Skeletal muscle satellite cell (primary cell): ENCODE results near the gene GPX3.

ENCODE experiments used
- H3K27me3 ChIP-seq: 2 replicates; pipeline ENCODE4 v1.7.0; 2013; ENCODE audit warnings: low read length; ENCODE audit not compliant: control insufficient read depth, insufficient read depth
- H3K36me3 ChIP-seq: 2 replicates; pipeline ENCODE4 v1.7.0; 2013; ENCODE audit warnings: mild to moderate bottlenecking, control low read depth, low read length; ENCODE audit not compliant: insufficient read depth
- H3K4me1 ChIP-seq: 2 replicates; pipeline ENCODE4 v1.7.0; 2013; ENCODE audit warnings: low read length; ENCODE audit not compliant: control insufficient read depth, insufficient read depth
- H3K4me2 ChIP-seq: 2 replicates; pipeline ENCODE4 v1.7.0; 2013; ENCODE audit warnings: mild to moderate bottlenecking, low read length
- H3K4me3 ChIP-seq: 2 replicates; pipeline ENCODE4 v1.7.0; 2013; ENCODE audit warnings: low read length
- H3K9ac ChIP-seq: 2 replicates; pipeline ENCODE4 v1.7.0; 2013; ENCODE audit warnings: mild to moderate bottlenecking, low read depth, low read length, moderate library complexity
- H3K9me3 ChIP-seq: replicated peaks from 2 replicates; pipeline ENCODE4 v1.7.0; 2013; ENCODE audit warnings: mild to moderate bottlenecking, control low read depth, low read length

Gene GPX3

DNA sequence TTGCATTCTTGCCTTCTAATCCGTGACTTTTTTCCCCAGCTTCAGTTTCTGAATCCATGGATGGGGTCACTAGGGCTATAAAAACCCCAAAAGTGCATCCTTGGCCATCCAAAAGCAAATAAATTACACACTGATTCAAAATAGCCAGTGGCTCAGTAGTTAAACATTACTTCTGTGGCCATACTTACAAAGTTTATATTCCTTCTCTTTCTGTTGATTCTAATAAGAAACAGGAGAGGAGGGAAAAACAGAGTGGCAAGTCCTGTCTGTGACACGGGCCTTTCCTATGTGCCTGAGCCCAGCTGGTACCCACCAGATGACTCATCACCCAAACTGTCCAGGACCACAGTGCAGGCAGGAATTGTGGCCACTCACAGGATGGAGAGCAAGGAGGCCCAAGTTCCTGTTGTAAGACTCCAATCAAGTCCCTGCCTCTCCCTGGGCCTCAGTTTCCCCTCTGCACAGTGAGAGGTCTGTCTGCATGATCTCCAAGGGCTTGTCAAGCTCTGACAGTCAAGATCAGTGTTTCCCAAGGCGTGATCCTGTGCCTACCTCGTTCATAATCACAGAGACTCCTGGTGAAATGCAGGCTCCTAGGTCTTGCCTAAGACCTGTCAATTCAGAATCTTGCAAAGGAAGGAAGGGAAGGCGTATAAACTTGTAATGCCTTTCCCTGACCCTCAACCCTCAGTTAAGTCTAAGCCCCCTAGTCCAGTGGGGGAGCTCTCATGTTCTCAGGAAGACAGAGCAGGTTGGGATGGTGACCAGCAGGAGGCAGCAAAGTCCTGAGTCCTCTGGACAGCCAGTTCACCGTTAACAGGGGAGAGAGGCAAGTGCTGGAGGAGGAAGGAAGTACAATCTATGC lies 30.9 kb downstream of the GPX3 start:
- Histone ChIP-seq H3K4me1 (peaks cover 9% of the 10 kb centered on the region), H3K4me2 (no peak overlapping the region), H3K9me3 (no peaks in the 10 kb centered on the region), H3K4me3 (no peak overlapping the region), H3K36me3 (peaks cover 72% of the 10 kb centered on the region), H3K9ac (no peak overlapping the region), H3K27me3 (no peaks in the 10 kb centered on the region)

DNA sequence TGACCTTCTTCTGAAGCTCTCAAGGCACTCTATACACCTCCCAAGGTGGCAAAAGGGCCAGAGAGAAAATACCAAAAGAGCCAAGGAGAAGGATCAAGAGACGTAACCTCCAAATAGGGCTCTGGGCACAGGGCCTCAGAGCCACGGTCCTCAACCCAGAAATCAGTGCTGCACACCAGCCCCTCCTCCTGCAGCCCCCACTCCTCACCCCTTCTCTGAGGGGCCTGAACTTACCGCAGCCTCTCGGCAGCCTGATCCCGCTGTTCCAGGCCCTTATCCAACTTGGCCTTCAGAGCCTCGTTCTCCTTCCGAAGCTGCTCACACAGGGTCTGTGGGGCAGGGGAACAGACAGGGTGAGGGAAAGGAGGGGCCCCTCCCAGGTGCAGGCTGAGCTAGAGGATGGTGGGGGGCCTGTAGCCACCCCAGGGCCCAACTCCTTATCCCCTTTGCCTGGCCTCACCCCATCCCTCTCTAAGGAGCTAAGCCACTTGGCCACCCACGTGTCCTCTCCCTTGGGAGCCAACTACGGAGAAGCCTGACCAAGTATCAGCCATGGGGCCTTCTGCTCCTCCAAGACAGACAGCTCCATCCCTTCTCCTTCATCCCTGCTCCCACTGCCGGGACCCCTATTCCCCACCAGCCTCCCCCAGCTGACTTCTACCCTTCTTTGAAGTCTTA lies 31.7 kb downstream of the GPX3 start:
- no peak overlapping the region for H3K4me3 ChIP-seq
- peaks cover 9% of the 10 kb centered on the region for H3K4me1 ChIP-seq
- H3K27me3 ChIP-seq: no peaks in the 10 kb centered on the region
- no peaks in the 10 kb centered on the region for H3K9me3 ChIP-seq
- H3K9ac ChIP-seq: no peak overlapping the region
- peaks cover 79% of the 10 kb centered on the region for H3K36me3 ChIP-seq
- no peak overlapping the region for H3K4me2 ChIP-seq

DNA sequence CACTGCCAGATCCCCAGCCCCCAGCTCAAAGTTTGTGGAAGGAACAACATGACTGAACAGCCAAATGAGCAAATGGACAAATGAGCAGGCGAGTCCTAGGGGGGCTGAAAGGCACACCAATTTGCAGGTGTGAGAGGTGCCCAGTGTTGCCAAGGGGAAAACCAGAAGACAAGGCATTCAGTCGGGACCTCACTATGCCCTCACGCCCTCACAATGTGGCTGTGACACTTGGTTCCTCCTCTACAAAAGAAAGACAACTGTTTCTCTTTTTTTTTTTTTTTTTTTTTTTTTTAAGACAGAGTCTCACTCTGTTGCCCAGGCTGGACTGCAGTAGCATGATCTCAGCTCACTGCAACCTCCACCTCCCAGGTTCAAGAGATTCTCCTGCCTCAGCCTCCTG lies 32.4 kb downstream of the GPX3 start:
- Histone ChIP-seq H3K36me3 (peaks cover 77% of the 10 kb centered on the region), H3K4me2 (no peak overlapping the region), H3K9ac (no peak overlapping the region), H3K27me3 (no peaks in the 10 kb centered on the region), H3K4me3 (no peak overlapping the region), H3K9me3 (no peaks in the 10 kb centered on the region), H3K4me1 (peaks cover 9% of the 10 kb centered on the region)

DNA sequence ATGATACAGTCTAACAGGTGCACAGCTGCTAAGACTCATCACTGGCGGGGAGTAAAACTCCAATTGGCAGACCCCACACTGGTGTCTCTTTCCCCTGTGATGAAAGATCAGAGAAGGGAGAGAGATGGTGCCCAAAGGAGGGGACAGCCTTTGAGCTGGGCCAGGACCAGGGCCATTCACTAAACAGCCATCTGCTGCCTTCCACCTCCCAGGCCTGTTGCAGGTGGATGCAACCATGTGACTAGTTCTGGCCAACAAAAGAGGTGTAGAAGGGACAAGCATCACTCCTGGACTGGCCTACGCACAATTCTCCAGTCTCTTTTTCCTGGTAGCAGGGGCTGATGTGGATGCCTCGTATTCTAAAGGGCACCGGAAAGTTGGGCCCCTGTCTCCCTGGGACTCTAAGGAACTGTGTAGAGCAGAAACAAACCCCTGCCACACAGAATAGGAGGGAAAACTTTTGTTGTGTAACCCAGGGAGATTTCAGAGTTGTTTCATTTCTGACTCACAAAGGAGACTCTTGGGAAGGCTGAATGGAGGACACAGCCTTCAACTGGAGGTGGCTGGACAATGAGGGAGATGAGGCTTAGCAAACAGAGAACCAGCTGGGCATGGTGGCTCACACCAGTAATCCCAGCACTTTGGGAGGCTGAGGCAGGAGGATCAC lies 33.5 kb downstream of the GPX3 start:
- H3K27me3 ChIP-seq: no peaks in the 10 kb centered on the region
- H3K4me1 ChIP-seq: peaks cover 9% of the 10 kb centered on the region
- no peak overlapping the region for H3K4me3 ChIP-seq
- no peak overlapping the region for H3K9ac ChIP-seq
- no peaks in the 10 kb centered on the region for H3K9me3 ChIP-seq
- H3K4me2 ChIP-seq: no peak overlapping the region
- H3K36me3 ChIP-seq: peaks cover 77% of the 10 kb centered on the region

DNA sequence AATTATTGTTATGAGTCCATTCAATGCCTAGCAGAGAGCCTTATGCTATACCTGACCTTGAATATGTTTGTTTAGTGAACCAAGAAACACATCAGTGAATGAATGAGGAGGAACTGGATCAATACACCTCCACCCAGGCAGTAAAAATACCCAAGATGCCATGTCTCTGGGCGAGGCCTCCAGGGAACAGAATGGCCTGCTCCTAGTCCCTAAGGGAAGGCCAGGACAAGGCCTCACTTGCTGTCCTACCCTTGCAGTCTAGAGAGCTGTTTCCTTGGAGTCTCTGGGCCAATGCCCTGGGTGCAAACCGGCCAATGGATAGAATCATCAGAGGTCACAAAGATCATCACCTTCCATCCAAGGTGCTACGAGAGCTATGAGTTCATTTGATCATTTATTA lies 34.3 kb downstream of the GPX3 start:
- Histone ChIP-seq H3K4me3 (no peak overlapping the region), H3K36me3 (peaks cover 75% of the 10 kb centered on the region), H3K27me3 (no peaks in the 10 kb centered on the region), H3K4me2 (no peak overlapping the region), H3K4me1 (peaks cover 11% of the 10 kb centered on the region), H3K9me3 (no peaks in the 10 kb centered on the region), H3K9ac (no peak overlapping the region)

DNA sequence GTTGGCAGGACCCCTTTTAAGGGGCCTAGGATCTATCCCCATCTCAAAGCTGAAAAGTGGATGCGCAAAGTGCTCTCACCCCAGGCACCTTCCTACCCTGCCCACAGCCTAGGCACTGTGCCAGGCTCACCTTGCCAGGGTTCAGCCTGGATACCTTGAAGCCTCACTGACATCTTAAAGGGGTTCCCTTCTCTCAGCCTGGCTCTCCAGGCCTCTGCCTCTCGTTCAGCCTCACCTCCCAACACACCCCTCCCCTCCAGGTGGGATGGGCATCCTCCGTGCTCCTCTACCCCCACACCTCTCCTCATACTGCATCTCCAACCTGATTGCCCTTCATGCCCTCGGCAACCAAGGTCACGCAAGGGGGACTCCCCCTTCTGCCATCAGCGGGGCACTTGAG lies 34.9 kb downstream of the GPX3 start:
- H3K9ac ChIP-seq: no peak overlapping the region
- no peak overlapping the region for H3K4me3 ChIP-seq
- H3K4me2 ChIP-seq: no peak overlapping the region
- H3K4me1 ChIP-seq: peaks cover 17% of the 10 kb centered on the region
- H3K9me3 ChIP-seq: no peaks in the 10 kb centered on the region
- H3K27me3 ChIP-seq: no peaks in the 10 kb centered on the region
- H3K36me3 ChIP-seq: peaks cover 75% of the 10 kb centered on the region

DNA sequence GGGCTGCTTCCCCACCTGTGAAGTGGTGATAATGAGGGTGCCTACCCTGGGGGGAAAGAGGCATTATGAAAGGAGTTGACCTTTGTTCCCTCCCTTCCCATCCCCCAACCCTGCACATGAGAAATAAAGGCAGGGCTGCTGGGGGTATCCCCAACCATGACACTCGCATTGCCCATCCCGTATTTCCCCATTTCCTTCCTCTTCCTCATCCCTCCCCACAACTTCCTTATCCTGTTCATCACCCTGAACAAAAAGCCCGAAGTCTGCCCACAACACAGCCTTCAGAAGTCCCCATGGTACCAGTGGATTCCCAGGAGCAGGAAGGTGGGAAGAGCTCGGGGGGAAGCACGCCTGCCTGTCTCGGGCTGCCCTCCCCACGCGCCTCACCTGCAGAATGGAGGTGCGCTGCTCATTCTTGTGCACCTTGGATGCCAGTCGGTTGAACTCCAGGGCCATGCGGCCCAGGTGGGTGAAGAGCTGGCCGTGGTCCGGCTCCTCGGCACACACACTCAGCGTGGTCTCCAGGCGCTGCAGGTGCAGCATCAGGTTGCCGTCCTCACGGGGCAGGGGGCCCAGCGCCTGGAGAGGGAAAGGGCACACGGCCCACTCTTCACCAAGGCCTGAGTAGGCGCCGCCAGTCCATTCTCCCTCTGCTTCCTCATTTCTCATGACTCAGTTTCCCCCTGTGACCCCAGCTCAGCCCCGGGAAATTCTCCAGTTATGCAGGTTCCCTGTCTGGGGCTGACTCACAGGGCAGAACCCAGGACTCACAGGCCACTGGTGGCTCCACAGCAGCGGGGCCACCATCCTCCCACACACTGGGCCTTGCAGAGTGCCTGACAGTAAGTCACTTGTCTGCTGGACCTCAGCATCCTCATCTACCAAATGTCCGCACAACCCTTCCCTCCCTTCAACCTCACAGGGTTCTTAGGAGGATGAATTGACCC lies 36.3 kb downstream of the GPX3 start:
- no peak overlapping the region for H3K4me2 ChIP-seq
- H3K9me3 ChIP-seq: no peaks in the 10 kb centered on the region
- no peak overlapping the region for H3K4me3 ChIP-seq
- H3K9ac ChIP-seq: no peak overlapping the region
- no peaks in the 10 kb centered on the region for H3K27me3 ChIP-seq
- H3K36me3 ChIP-seq: peaks cover 76% of the 10 kb centered on the region
- peaks cover 23% of the 10 kb centered on the region for H3K4me1 ChIP-seq

DNA sequence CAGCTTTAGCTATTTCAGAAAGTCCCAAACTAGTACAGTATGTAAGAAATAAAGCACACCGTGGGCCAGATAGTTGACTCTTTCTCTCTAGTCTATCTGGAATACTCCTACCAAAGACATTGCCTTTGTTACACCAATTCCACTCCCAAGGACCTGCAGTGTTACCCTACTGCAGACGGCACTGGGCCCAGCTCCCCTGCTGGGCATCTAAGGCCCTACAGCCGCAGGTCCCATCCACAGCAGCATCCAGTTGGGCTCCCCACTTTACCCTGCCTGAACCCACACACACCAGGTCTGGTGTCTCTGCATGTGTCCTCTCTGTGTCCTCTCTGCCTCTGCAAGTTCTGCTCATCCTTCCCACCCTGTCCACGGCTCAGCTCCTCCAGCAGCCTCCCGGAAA lies 37.9 kb downstream of the GPX3 start:
- H3K36me3 ChIP-seq: peaks cover 85% of the 10 kb centered on the region
- no peaks in the 10 kb centered on the region for H3K9me3 ChIP-seq
- no peaks in the 10 kb centered on the region for H3K27me3 ChIP-seq
- no peak overlapping the region for H3K4me3 ChIP-seq
- no peak overlapping the region for H3K9ac ChIP-seq
- no peak overlapping the region for H3K4me2 ChIP-seq
- peaks cover 28% of the 10 kb centered on the region for H3K4me1 ChIP-seq

DNA sequence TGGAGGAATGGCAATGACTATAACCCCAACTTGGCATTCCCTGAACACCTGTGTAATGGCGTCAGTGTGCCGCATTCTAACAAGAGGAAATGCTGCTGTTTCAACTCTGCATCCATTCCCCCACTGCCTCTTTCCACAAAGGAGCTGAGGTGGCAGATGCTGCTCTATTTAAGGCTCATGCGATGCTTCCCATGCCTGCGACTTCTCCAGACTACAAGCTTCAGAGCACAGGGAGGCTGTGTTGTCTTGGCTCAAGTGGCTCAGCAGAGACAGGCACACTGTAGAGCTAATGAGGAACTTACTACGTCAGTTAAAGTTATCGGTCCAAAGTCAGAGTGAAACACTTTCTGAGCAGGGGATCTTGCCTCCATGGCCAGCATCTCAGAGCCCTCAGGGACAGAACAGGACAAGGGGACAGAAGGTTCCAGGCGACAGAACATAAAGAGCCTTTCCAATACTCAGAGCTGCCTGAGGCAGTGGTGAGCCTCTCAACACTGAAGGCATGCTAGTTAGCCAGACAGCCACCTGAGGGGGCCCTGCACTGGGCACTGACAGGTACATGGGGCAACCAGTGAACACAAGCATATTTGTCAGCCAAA lies 38.6 kb downstream of the GPX3 start:
- Histone ChIP-seq H3K36me3 (peaks cover 78% of the 10 kb centered on the region), H3K4me1 (peaks cover 34% of the 10 kb centered on the region), H3K4me2 (no peak overlapping the region), H3K4me3 (no peak overlapping the region), H3K9ac (no peak overlapping the region), H3K9me3 (no peaks in the 10 kb centered on the region), H3K27me3 (no peaks in the 10 kb centered on the region)

DNA sequence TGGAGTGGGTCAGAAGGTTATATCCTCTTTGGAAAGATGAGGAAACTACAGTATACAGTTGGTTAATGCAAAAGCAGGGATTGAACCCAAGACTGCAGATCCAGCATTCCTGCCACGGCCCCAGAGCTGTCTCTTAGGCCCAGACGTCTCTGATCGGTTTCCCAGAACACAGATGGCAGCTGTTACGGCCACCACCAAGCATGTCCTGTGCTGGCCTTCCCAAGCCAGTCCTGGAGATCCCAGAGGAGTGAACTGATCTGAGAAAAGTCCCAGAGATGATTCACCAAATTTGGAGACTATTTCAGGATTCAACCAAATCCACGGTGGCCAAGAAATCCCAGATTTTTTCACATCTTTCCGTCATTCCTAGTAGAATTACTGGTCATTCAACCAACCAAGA lies 40.4 kb downstream of the GPX3 start:
- Histone ChIP-seq H3K36me3 (peaks cover 62% of the 10 kb centered on the region), H3K9me3 (no peaks in the 10 kb centered on the region), H3K9ac (no peak overlapping the region), H3K27me3 (no peaks in the 10 kb centered on the region), H3K4me1 (peaks cover 44% of the 10 kb centered on the region), H3K4me2 (no peak overlapping the region), H3K4me3 (no peak overlapping the region)
